Activated B cell treated with CpG ODN at 0.5 μM for 24 hours (primary cell): Measurements from ENCODE around the gene EXOC3L1. TPM values are rescaled to one million over a fixed set of nuclear protein-coding genes. Genes with fewer than 3 reads are reported as not detected.
A peak's percentile ranks its signal among the peaks of the same experiment; 100 is the strongest.

Experiments used
- ATAC-seq: fragments of 200-7000 bp; cut with Tn5 transposase; one replicate; pipeline ENCODE4 v1.10.0; 2021; ENCODE audit warnings: low read depth, mild to moderate bottlenecking, moderate library complexity
- CTCF ChIA-PET: fragments of 350-600 bp; sonication (Branson Sonifier 250); formaldehyde crosslinking; loops from one replicate; lab custom pipeline; 2021; ENCODE audit warnings: antibody characterized with exemption; lab: Charles Lee
- POLR2A ChIA-PET: fragments of 350-600 bp; sonication (Branson Sonifier 250); formaldehyde crosslinking; loops from one replicate; lab custom pipeline; 2021; ENCODE audit warnings: antibody characterized with exemption; lab: Charles Lee
- DNase-seq: peaks from one replicate; pipeline ENCODE4 v3.0.0; 2022
- H3K27ac Mint-ChIP-seq: one replicate; pipeline ENCODE4 v1.8.0; 2020; ENCODE audit warnings: mixed read lengths
- H3K27me3 Mint-ChIP-seq: one replicate; pipeline ENCODE4 v1.8.0; 2021; ENCODE audit warnings: mixed read lengths
- H3K36me3 Mint-ChIP-seq: one replicate; pipeline ENCODE4 v1.8.0; 2021; ENCODE audit warnings: low read depth, mixed read lengths
- H3K4me1 Mint-ChIP-seq: one replicate; pipeline ENCODE4 v1.8.0; 2021; ENCODE audit warnings: mixed read lengths
- H3K4me3 Mint-ChIP-seq: one replicate; pipeline ENCODE4 v1.8.0; 2020; ENCODE audit warnings: mild to moderate bottlenecking, mixed read lengths
- H3K9me3 Mint-ChIP-seq: one replicate; pipeline ENCODE4 v1.8.0; 2020; ENCODE audit warnings: mixed read lengths
- CTCF ChIP-seq: fragments of 200-600 bp; IDR thresholded peaks from one replicate; pipeline ENCODE4 v1.8.0; 2022; ENCODE audit warnings: antibody characterized with exemption, mild to moderate bottlenecking
- intact Hi-C: fragments of 100-400 bp; cut with micrococcal nuclease; formaldehyde crosslinking; loops from one replicate; pipeline ENCODE4 v1.15.1; 2024
- total RNA-seq: library from RNA; stranded (reverse); gene quantifications from 2 replicates; pipeline ENCODE4 v1.2.3, GENCODE V29; 2022

Gene EXOC3L1
- total RNA-seq, 1 donor from 2014 or later: not detected

- no peaks in the 10 kb centered on the region for H3K36me3 Mint-ChIP-seq
- TF ChIP-seq CTCF: no peak
- H3K4me3 Mint-ChIP-seq: peak within 1 kb of the TSS; percentile 56
- ChIA-PET POLR2A (interaction anchor here (1.1 kb wide), 1 partner anchor 80 kb away, joined by 3 read pairs; no protein-coding TSS in a partner anchor), CTCF (interaction anchor here (0.9 kb wide), 1 partner anchor 9 kb away, joined by 3 read pairs; no protein-coding TSS in a partner anchor)
- ATAC-seq (no peak), DNase-seq (no peak)
- no peak within 1 kb of the TSS for H3K27ac Mint-ChIP-seq
- H3K4me1 Mint-ChIP-seq: peaks cover 37% of the 10 kb centered on the region
- intact Hi-C loops: loop anchor here (5.0 kb wide), 1 partner anchor 1373 kb away; the partner anchor contains the start of gene ZFP90
- H3K9me3 Mint-ChIP-seq: no peaks in the 10 kb centered on the region
- H3K27me3 Mint-ChIP-seq: peaks cover 52% of the 10 kb centered on the region
Measured at GRCh38 chr16:67164599-67165061, 25.3 kb downstream of the EXOC3L1 start, which contains the start of gene HSF4. Gene HSF4, plus strand, starts transcription at chr16:67164745. Its CDS starts 67 bp downstream, at chr16:67164812.

GRCh38 chr16:67163999-67164558 is 25.9 kb downstream of the EXOC3L1 start:
- ATAC-seq (no peak), DNase-seq (no peak)
- Mint-ChIP-seq H3K4me3 (peak overlapping the region; percentile 56), H3K4me1 (peaks cover 38% of the 10 kb centered on the region), H3K36me3 (peaks cover 3% of the 10 kb centered on the region), H3K27me3 (peaks cover 50% of the 10 kb centered on the region), H3K9me3 (no peaks in the 10 kb centered on the region), H3K27ac (no peak overlapping the region)
- CTCF ChIA-PET: interaction anchor here (0.7 kb wide), 1 partner anchor 9 kb away, joined by 3 read pairs; no protein-coding TSS in a partner anchor
- intact Hi-C loops: loop anchor here (5.0 kb wide), 1 partner anchor 1373 kb away; the partner anchor contains the start of gene ZFP90
- POLR2A ChIA-PET: interaction anchor here (0.9 to 1.1 kb wide), 2 partner anchors 9 to 19 kb away, joined by 3 to 5 read pairs; partner anchors contain the start of gene MATCAP1
- no peak for TF ChIP-seq CTCF

- Mint-ChIP-seq H3K4me1 (peaks cover 45% of the 10 kb centered on the region), H3K9me3 (no peaks in the 10 kb centered on the region), H3K27me3 (peaks cover 44% of the 10 kb centered on the region), H3K36me3 (peaks cover 3% of the 10 kb centered on the region), H3K27ac (no peak overlapping the region), H3K4me3 (peak overlapping the region; percentile 56)
- TF ChIP-seq CTCF: no peak
- CTCF ChIA-PET: interaction anchor here (0.7 to 1.3 kb wide), 2 partner anchors 8 to 64 kb away, joined by 3 read pairs; partner anchors contain the start of gene TMEM208
- DNase-seq (no peak), ATAC-seq (no peak)
- intact Hi-C loops: loop anchor here (5.0 kb wide), 1 partner anchor 1374 kb away; the partner anchor contains the start of gene ZFP90
- POLR2A ChIA-PET: interaction anchor here (0.6 to 1.1 kb wide), 6 partner anchors 9 to 300 kb away, joined by 3 to 5 read pairs (median 4); partner anchors contain the start of genes B3GNT9 and MATCAP1
Measured at GRCh38 chr16:67163164-67163998, 26.6 kb downstream of the EXOC3L1 start.

GRCh38 chr16:67162506-67163163 is 27.3 kb downstream of the EXOC3L1 start:
- no peak for DNase-seq

More at GRCh38 chr16:67162506-67163163, 27.3 kb downstream of the EXOC3L1 start:
- peaks cover 52% of the 10 kb centered on the region for H3K4me1 Mint-ChIP-seq
- intact Hi-C loops: loop anchor here (5.0 kb wide), 1 partner anchor 1375 kb away; the partner anchor contains the start of gene ZFP90
- no peaks in the 10 kb centered on the region for H3K9me3 Mint-ChIP-seq
- peaks cover 3% of the 10 kb centered on the region for H3K36me3 Mint-ChIP-seq
- no peak overlapping the region for H3K27ac Mint-ChIP-seq
- no peak for ATAC-seq
- CTCF ChIA-PET: interaction anchor here (0.8 to 1.3 kb wide), 2 partner anchors 65 to 208 kb away, joined by 3 read pairs; partner anchors contain the start of gene TMEM208
- POLR2A ChIA-PET: interaction anchor here (0.5 to 1.1 kb wide), 6 partner anchors 8 to 299 kb away, joined by 3 to 6 read pairs (median 4); partner anchors contain the start of gene B3GNT9
- peaks cover 40% of the 10 kb centered on the region for H3K27me3 Mint-ChIP-seq
- H3K4me3 Mint-ChIP-seq: peak overlapping the region; percentile 59
- TF ChIP-seq CTCF: no peak
